Hindlimb muscle (tissue), 1 donor: ENCODE results near the gene SPOCD1. TPM values are rescaled to one million over a fixed set of nuclear protein-coding genes. Genes with fewer than 3 reads are reported as not detected.

ENCODE experiments used
- DNase-seq: peaks from one replicate; pipeline ENCODE4 v3.0.0-alpha.2; 2013
- polyA plus RNA-seq: library from polyadenylated mRNA; unstranded; fragments of 120-200 nt; gene quantifications from one replicate; pipeline ENCODE4 v1.2.1, GENCODE V29; 2013; ENCODE audit not compliant: insufficient read length

SPOCD1 gene
- polyA plus RNA-seq, 1 donor, result 0.52 TPM

GRCh38 chr1:31771891-31772668, 43.7 kb downstream of the SPOCD1 start:
- no peak for DNase-seq

DNA sequence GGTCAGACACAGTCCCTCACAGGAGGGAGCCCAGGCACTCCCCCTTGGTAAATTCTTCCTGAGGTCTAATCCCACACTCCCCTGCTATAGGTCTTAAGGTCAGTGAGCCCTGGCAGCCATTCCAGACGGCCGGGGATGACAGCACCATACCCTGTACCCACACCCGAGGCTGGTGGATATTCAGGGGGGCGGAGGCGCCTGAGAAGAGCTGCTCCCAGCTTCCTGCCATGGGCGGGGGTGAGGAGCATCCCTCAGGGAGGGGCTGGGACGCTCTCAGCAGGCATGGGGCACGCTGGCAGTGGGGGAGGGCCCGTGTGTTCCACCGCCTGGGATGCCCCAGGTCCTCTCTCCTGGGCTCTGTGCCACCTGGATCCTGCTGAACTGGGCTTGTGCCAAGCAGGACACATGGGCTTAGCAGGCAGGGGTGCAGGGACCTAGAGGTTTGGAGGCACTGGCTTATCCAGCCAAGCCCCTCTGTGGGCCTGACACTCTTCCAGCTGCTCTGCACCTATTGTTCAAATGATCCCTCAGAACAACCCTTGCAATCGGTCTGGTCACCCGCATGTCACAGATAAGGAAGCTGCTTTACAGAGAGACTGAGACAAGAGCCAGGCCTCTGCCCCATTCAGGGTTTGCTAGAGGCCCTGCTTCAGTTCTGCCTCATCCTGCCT, 46.0 kb downstream of the SPOCD1 start:
- no peak for DNase-seq

GRCh38 chr1:31768939-31769704, 46.7 kb downstream of the SPOCD1 start:
- no peak for DNase-seq

- no peak for DNase-seq
Measured at GRCh38 chr1:31768407-31768907, 47.4 kb downstream of the SPOCD1 start.

- DNase-seq, result no peak
Measured at GRCh38 chr1:31767225-31767624, 48.6 kb downstream of the SPOCD1 start.

- no peak for DNase-seq
Measured at GRCh38 chr1:31765516-31765915, 50.3 kb downstream of the SPOCD1 start.

DNA sequence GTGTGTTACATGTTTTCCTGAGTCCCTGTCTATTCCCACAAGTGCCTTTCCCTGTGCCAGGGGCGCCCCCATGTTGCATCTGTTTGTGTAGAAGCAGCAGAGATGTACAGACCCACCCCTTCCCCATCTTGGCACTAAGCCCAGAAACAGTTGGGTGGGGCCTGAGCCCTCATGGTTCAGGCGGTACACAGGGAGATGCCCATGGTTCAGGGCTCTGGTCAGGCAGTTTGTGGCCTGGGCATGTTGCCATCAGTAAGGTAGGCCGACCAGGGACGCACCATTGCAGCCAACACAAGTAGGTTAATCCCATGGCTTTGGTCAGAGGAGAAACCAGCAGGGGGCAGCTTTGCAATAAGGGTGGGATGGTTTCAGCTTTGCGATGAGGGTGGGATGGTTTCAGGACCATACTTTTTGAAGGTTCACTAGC, 50.8 kb downstream of the SPOCD1 start:
- DNase-seq, result no peak

GRCh38 chr1:31764312-31765040, 51.3 kb downstream of the SPOCD1 start, which contains the start of gene ADGRB2:
ADGRB2 (minus strand) TSS chr1:31764340; CDS start chr1:31757221, 7,119 bp downstream.
- DNase-seq, result no peak

- DNase-seq, result no peak
Measured at GRCh38 chr1:31763671-31764311, 52.0 kb downstream of the SPOCD1 start.

- no peak for DNase-seq
Measured at GRCh38 chr1:31762726-31763670, 52.8 kb downstream of the SPOCD1 start.

GRCh38 chr1:31762323-31762722, 53.5 kb downstream of the SPOCD1 start:
- DNase-seq, result no peak

GRCh38 chr1:31761883-31762282, 53.9 kb downstream of the SPOCD1 start:
- no peak for DNase-seq

- DNase-seq, result peak; percentile 72
Measured at GRCh38 chr1:31760471-31761470, 55.1 kb downstream of the SPOCD1 start.

DNA sequence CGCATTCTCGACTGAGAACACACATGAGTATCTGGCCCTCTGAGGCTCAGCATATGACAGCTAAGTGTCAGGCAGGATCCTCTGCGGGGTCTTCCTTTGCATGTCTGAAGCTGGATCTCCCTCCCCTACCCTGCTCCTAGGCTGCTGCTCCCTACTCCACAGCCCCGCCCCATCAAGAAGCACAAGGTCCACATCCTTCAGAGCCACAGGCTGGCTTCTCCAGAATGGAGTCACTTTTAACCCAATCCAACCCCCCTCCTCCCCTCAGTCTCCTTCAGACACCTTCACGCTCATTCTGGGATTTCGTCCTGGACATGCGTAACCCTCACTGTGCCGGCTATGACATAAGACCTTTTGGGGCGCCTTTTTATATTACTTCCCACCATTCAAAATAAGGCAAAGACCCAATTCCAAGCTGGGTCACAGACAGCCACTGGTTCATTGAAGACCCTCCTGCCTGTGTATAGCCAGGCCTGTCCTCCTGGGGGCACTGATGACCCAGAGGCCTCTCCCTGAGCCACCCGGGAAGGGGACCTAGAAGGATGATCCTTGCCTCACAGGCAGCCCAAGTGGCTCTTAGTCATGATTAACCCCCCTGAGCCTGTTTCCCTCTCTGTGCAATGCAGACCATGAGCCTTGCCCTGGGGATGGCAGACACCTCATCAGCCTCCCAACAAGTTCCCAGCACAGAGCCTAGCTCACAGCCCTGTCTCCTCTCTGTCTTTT, 56.4 kb downstream of the SPOCD1 start:
- DNase-seq, result no peak

DNA sequence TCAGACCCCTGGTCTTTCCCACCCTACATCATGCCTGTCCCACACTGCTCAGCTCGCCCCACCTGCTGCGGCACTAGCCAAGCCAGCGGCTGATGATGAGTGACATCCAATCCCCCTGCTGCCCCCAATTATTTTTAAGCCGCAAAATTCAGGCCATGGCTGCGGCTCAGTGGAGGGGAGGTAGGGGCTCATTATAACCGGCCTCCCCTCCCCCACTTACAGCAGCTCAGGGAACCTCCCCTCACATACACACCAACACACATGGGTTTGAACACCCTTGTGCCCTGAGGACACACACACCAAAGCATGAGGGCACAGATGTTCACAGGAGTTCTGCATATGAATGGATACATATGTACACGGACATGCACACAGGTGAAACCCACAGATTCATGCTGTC, 57.0 kb downstream of the SPOCD1 start:
- DNase-seq, result no peak

DNA sequence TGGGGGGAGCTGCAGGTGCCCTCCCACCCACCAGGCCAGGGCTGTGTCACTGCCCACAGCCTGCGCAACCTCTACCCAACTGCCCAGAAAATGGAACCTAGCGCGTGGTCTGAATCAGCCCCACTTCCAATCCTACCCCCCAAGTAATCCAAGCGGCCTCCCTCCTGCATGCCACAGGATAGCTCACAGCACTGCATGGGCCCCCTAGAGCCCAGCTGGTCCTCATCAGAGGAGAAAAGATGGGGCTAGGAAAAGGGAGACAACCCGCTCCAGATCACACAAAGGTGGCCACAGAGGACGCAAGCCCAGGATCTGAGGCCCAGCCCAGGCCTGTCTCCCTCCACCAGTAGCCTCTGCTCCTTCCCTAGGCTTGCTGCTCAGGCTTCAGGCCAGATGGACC, 57.8 kb downstream of the SPOCD1 start:
- DNase-seq, result no peak

GRCh38 chr1:31757204-31757679, 58.6 kb downstream of the SPOCD1 start:
- no peak for DNase-seq

GRCh38 chr1:31756578-31756977, 59.2 kb downstream of the SPOCD1 start:
- DNase-seq, result no peak
